8988T (cell line): ENCODE measurements around the gene GET3.
A peak's percentile ranks its signal among the peaks of the same experiment; 100 is the strongest.
"Not testable (repeated sequence)": the region's sequence is repeated elsewhere in the genome, so short reads cannot be mapped to it uniquely, and the experiment has no call there.

Experiments used
- DNase-seq: peaks from one replicate; pipeline ENCODE4 v3.0.0; 2011

GET3 gene

GRCh38 chr19:12793290-12794195 is 56.2 kb downstream of the GET3 start:
- DNase-seq = peak; percentile 92

- no peak for DNase-seq
Observed at GRCh38 chr19:12794196-12794941, 57.1 kb downstream of the GET3 start.

GRCh38 chr19:12794971-12795381 is 57.7 kb downstream of the GET3 start:
- no peak for DNase-seq

- DNase-seq = no peak
Observed at GRCh38 chr19:12796146-12797071, 59.1 kb downstream of the GET3 start.

- no peak for DNase-seq
Observed at GRCh38 chr19:12797141-12797587, 59.9 kb downstream of the GET3 start.

GRCh38 chr19:12797607-12798006 is 60.3 kb downstream of the GET3 start:
- DNase-seq = not testable (repeated sequence)
